ENCODE data around the gene NANOGP8. TPM values are rescaled to one million over a fixed set of nuclear protein-coding genes. Genes with fewer than 3 reads are reported as not detected.
"Not testable (repeated sequence)": the region's sequence is repeated elsewhere in the genome, so short reads cannot be mapped to it uniquely, and the experiment has no call there.

NANOGP8 gene
- total RNA-seq, 3 donors from 2014 or later, result not detected

- not testable (repeated sequence) for H3K4me1 Mint-ChIP-seq (ENCODE audit: low read depth); H3K36me3 Mint-ChIP-seq (ENCODE audit: insufficient read depth); ATAC-seq; DNase-seq; H3K4me3 Mint-ChIP-seq; H3K27me3 Mint-ChIP-seq (ENCODE audit: low read depth); H3K9me3 Mint-ChIP-seq
These were observed 2.4 kb downstream of the NANOGP8 start for GRCh38 chr15:35082371-35083348.

- not testable (repeated sequence) for H3K4me3 Mint-ChIP-seq; H3K4me1 Mint-ChIP-seq (ENCODE audit: low read depth); ATAC-seq; H3K9me3 Mint-ChIP-seq; DNase-seq; H3K36me3 Mint-ChIP-seq (ENCODE audit: insufficient read depth); H3K27me3 Mint-ChIP-seq (ENCODE audit: low read depth)
These were observed 3.3 kb downstream of the NANOGP8 start for GRCh38 chr15:35081626-35082365.

- Mint-ChIP-seq H3K27me3 (ENCODE audit: low read depth) (peaks cover 6% of the 10 kb centered on the region), H3K9me3 (no peaks in the 10 kb centered on the region)
These were observed 4.9 kb downstream of the NANOGP8 start for GRCh38 chr15:35080226-35080625.

GRCh38 chr15:35078221-35078915 is 6.7 kb downstream of the NANOGP8 start:
- Mint-ChIP-seq H3K9me3 (no peaks in the 10 kb centered on the region), H3K36me3 (ENCODE audit: insufficient read depth) (no peaks in the 10 kb centered on the region), H3K27me3 (ENCODE audit: low read depth) (peaks cover 6% of the 10 kb centered on the region), H3K4me1 (ENCODE audit: low read depth) (no peaks in the 10 kb centered on the region), H3K4me3 (no peak overlapping the region)
- DNase-seq (peak; percentile 10), ATAC-seq (peak in 1 of 2 donors; percentile 37)

More at GRCh38 chr15:35080226-35080625, 4.9 kb downstream of the NANOGP8 start:
- no peaks in the 10 kb centered on the region for H3K36me3 Mint-ChIP-seq (ENCODE audit: insufficient read depth)
- DNase-seq (no peak), ATAC-seq (no peak)
- no peak overlapping the region for H3K4me3 Mint-ChIP-seq
- no peaks in the 10 kb centered on the region for H3K4me1 Mint-ChIP-seq (ENCODE audit: low read depth)

GRCh38 chr15:35071106-35071505 is 14.0 kb downstream of the NANOGP8 start:
- Mint-ChIP-seq H3K4me1 (ENCODE audit: low read depth) (no peaks in the 10 kb centered on the region), H3K4me3 (no peak overlapping the region), H3K36me3 (ENCODE audit: insufficient read depth) (no peaks in the 10 kb centered on the region), H3K9me3 (no peaks in the 10 kb centered on the region), H3K27me3 (ENCODE audit: low read depth) (peaks cover 5% of the 10 kb centered on the region)
- no peak for DNase-seq
- no peak for ATAC-seq

- H3K36me3 Mint-ChIP-seq (ENCODE audit: insufficient read depth), result no peaks in the 10 kb centered on the region
- DNase-seq, result no peak
- H3K27me3 Mint-ChIP-seq (ENCODE audit: low read depth), result peaks cover 3% of the 10 kb centered on the region
- H3K9me3 Mint-ChIP-seq, result no peaks in the 10 kb centered on the region
- H3K4me1 Mint-ChIP-seq (ENCODE audit: low read depth), result no peaks in the 10 kb centered on the region
- no peak overlapping the region for H3K4me3 Mint-ChIP-seq
- ATAC-seq, result no peak
These were observed 16.1 kb downstream of the NANOGP8 start for GRCh38 chr15:35068846-35069475.

- Mint-ChIP-seq H3K27me3 (ENCODE audit: low read depth) (peaks cover 3% of the 10 kb centered on the region), H3K9me3 (no peaks in the 10 kb centered on the region), H3K4me1 (ENCODE audit: low read depth) (no peaks in the 10 kb centered on the region), H3K36me3 (ENCODE audit: insufficient read depth) (no peaks in the 10 kb centered on the region), H3K4me3 (no peak overlapping the region)
- no peak for ATAC-seq
- DNase-seq, result no peak
These were observed 17.4 kb downstream of the NANOGP8 start for GRCh38 chr15:35067496-35068347.

GRCh38 chr15:35066094-35066493 is 19.0 kb downstream of the NANOGP8 start:
- no peak for ATAC-seq
- no peak for DNase-seq
- no peaks in the 10 kb centered on the region for H3K9me3 Mint-ChIP-seq
- no peaks in the 10 kb centered on the region for H3K36me3 Mint-ChIP-seq (ENCODE audit: insufficient read depth)
- no peak overlapping the region for H3K4me3 Mint-ChIP-seq
- H3K4me1 Mint-ChIP-seq (ENCODE audit: low read depth), result no peaks in the 10 kb centered on the region
- H3K27me3 Mint-ChIP-seq (ENCODE audit: low read depth), result peaks cover 3% of the 10 kb centered on the region

GRCh38 chr15:35064576-35065190 is 20.4 kb downstream of the NANOGP8 start:
- DNase-seq (no peak), ATAC-seq (no peak)
- Mint-ChIP-seq H3K9me3 (no peaks in the 10 kb centered on the region), H3K36me3 (ENCODE audit: insufficient read depth) (no peaks in the 10 kb centered on the region), H3K27me3 (ENCODE audit: low read depth) (peaks cover 2% of the 10 kb centered on the region), H3K4me1 (ENCODE audit: low read depth) (no peaks in the 10 kb centered on the region), H3K4me3 (no peak overlapping the region)

- no peaks in the 10 kb centered on the region for H3K27me3 Mint-ChIP-seq (ENCODE audit: low read depth)
- DNase-seq (no peak), ATAC-seq (no peak)
- H3K36me3 Mint-ChIP-seq (ENCODE audit: insufficient read depth), result no peaks in the 10 kb centered on the region
- H3K4me1 Mint-ChIP-seq (ENCODE audit: low read depth), result no peaks in the 10 kb centered on the region
- H3K9me3 Mint-ChIP-seq, result no peaks in the 10 kb centered on the region
- H3K4me3 Mint-ChIP-seq, result no peak overlapping the region
These were observed 22.4 kb downstream of the NANOGP8 start for GRCh38 chr15:35062738-35063099.

GRCh38 chr15:35061825-35062737 is 23.0 kb downstream of the NANOGP8 start:
- H3K4me1 Mint-ChIP-seq (ENCODE audit: low read depth), result no peaks in the 10 kb centered on the region
- no peaks in the 10 kb centered on the region for H3K27me3 Mint-ChIP-seq (ENCODE audit: low read depth)
- H3K9me3 Mint-ChIP-seq, result no peaks in the 10 kb centered on the region
- no peak overlapping the region for H3K4me3 Mint-ChIP-seq
- H3K36me3 Mint-ChIP-seq (ENCODE audit: insufficient read depth), result no peaks in the 10 kb centered on the region
- no peak for DNase-seq
- ATAC-seq, result no peak

GRCh38 chr15:35061161-35061824 is 23.8 kb downstream of the NANOGP8 start:
- Mint-ChIP-seq H3K4me3 (no peak overlapping the region), H3K27me3 (ENCODE audit: low read depth) (no peaks in the 10 kb centered on the region), H3K9me3 (no peaks in the 10 kb centered on the region), H3K4me1 (ENCODE audit: low read depth) (no peaks in the 10 kb centered on the region), H3K36me3 (ENCODE audit: insufficient read depth) (no peaks in the 10 kb centered on the region)
- DNase-seq (no peak), ATAC-seq (no peak)

Data from activated T-cell treated with anti-CD3 and anti-CD28 coated beads, Interleukin-2, amount 50 U/mL, for 4 hours (primary cell).